ENCODE results near the gene NDUFS5. TPM values are rescaled to one million over a fixed set of nuclear protein-coding genes. Genes with fewer than 3 reads are reported as not detected.
"Not testable (repeated sequence)": the region's sequence is repeated elsewhere in the genome, so short reads cannot be mapped to it uniquely, and the experiment has no call there.

The NDUFS5 gene
- total RNA-seq, 1 donor from 2014 or later, result 337 TPM

DNA sequence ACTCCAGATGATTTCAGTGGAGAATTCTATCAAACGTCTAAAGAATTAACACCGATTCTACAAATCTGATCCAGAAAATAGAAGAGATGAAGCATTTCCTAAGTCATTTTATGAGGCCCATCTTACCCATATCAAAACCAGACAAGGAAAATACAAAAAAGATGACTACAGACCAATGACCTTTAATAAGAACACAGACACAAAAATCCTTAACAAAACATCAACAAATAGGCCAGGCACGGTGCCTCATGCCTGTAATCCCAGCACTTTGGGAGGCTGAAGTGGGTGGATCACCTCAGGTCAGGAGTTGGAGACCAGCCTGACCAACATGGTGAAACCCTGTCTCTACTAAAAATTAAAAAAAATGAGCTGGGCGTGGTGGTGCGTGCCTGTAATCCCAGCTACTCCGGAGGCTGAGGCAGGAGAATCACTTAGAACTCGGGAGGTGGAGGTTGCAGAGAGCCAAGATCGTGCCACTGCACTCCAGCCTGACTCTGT, 29.1 kb downstream of the NDUFS5 start:
- not testable (repeated sequence) for FAIRE-seq; DNase-seq (ENCODE audit: low spot score in 2 of 2)

- FAIRE-seq, result not testable (repeated sequence)
Measured at GRCh38 chr1:39061516-39061915, 35.4 kb downstream of the NDUFS5 start.

DNA sequence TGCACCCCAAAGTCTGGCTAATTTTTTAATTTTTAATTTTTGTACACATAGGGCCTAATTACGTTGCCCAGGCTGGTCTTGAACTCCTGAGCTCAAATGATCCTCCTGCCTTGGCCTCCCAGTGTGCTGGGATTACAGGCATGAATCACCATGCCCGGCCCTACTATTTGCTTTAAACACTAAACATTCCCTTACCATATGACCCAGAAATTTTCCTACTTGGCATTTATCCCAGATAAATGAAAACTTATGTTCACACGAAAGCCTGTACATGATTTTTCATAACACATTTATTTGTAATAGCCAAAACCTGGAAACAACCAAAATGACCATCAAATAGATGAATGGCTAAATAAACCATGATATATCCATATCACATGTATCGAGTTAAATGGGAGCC, 35.8 kb downstream of the NDUFS5 start:
- FAIRE-seq (no peak), DNase-seq (ENCODE audit: low spot score in 2 of 2) (no peak)

More at GRCh38 chr1:39061516-39061915, 35.4 kb downstream of the NDUFS5 start:
- DNase-seq (ENCODE audit: low spot score in 2 of 2), result not testable (repeated sequence)

GRCh38 chr1:39063191-39063590, 37.0 kb downstream of the NDUFS5 start:
- DNase-seq (ENCODE audit: low spot score in 2 of 2) (no peak), FAIRE-seq (no peak)

GRCh38 chr1:39063775-39064174, 37.6 kb downstream of the NDUFS5 start:
- FAIRE-seq (no peak), DNase-seq (ENCODE audit: low spot score in 2 of 2) (no peak)

GRCh38 chr1:39065542-39065941, 39.4 kb downstream of the NDUFS5 start:
- FAIRE-seq (no peak), DNase-seq (ENCODE audit: low spot score in 2 of 2) (no peak)

DNA sequence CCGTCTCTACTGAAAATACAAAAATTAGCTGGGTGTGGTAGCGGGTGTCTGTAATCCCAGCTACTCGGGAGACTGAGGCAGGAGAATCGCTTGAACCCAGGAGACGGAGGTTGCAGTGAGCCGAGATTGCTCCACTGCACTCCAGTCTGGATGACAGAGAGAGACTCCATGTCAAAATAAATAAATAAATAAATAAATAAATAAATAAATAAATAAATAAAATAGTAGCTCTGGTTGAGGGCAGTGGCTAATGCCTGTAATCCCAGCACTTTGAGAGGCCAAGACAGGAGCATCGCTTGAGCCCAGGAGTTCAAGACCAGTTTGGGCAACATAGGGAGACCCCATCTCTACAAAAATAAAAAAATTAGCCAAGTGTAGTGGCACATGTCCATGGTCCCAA, 42.1 kb downstream of the NDUFS5 start:
- FAIRE-seq; DNase-seq (ENCODE audit: low spot score in 2 of 2): not testable (repeated sequence)

DNA sequence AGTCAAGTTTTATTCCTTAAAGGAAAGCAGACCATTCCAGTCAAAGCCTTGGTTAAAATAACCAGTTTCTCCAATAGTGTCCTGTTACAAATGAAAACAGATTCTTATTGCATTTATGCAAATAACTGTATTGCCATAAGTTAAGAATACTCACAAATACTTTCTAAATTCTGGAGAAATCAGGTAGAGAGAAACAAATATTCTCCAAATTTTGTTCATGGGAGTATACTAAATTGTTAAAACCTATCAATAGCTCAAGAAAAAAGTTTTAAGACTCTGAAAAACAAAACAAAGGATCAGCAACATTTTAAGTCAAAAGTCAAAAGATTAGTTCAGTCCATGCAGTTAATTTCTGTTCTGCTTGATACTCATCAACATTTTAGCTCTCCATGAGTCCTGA, 45.4 kb downstream of the NDUFS5 start:
- not testable (repeated sequence) for DNase-seq (ENCODE audit: low spot score in 2 of 2); FAIRE-seq

- FAIRE-seq (no peak), DNase-seq (ENCODE audit: low spot score in 2 of 2) (no peak)
Measured at GRCh38 chr1:39076127-39076798, 50.1 kb downstream of the NDUFS5 start.

- FAIRE-seq (no peak), DNase-seq (ENCODE audit: low spot score in 2 of 2) (no peak)
Measured at GRCh38 chr1:39076799-39077148, 50.6 kb downstream of the NDUFS5 start.

- no peak for FAIRE-seq
- DNase-seq (ENCODE audit: low spot score in 2 of 2), result no peak
Measured at GRCh38 chr1:39080269-39080826, 54.2 kb downstream of the NDUFS5 start.

DNA sequence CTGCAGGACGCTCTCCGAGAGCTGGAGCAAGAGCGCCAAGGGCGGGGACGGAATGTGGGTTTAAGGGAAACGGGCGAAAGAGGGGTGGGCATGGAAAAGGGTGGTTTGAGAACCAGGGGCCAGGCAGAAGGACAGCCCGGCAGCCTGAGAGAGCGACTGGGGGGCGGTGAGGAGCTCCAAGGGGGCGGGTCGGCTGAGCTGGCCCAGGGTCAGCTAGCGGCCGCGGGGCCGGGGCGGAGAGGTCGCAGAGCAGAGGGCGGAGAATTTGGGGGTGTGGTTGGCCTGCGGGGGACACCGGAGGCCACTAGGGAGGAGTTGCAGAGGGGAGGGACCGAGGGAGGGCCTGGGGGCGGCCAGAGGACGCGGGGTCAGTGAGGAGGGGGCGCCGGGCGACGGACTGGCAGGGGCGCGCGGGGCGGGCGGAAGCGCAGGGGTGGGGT, 54.7 kb downstream of the NDUFS5 start:
- no peak for FAIRE-seq
- peak in 1 of 2 donors; percentile 46 for DNase-seq (ENCODE audit: low spot score in 2 of 2)

DNA sequence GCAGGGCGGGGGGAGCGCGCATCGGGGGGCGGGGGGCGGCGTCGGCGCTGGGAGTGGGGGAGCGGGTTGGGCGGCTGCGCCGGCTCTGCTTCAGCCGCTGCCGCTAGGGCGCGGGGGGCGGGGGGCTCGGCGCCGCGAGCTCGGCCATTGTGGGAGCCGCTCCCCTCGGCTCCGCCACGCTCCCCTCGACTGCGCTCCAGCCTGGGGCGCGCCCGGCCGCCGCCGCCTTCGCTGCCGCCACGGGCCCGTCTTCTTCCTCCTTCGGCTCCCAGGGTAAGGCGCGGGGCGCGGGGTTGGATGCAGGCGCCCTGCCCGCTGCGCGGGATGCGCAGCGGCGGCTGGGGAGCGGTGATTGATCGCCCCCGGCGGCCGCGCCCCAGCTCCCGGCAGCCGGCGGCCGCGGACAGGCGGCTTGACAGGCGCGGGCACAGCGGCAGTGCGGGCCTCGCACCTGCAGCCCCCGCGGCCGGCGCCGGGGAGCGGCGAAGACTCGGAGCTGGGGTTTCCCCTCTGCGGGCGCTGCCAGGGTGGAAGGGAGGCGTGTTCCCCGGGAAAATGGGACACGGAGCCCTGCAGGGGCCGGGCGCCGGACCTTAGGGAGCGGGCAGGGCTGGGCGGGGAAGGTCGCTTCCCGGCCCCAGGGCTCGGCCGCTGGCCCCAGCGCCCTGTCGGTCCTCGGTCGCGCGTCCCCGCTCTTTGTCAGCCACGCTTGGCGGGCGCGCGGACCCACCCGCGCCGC, 55.3 kb downstream of the NDUFS5 start:
- FAIRE-seq (no peak), DNase-seq (ENCODE audit: low spot score in 2 of 2) (peak; percentile 55 to 67)

DNA sequence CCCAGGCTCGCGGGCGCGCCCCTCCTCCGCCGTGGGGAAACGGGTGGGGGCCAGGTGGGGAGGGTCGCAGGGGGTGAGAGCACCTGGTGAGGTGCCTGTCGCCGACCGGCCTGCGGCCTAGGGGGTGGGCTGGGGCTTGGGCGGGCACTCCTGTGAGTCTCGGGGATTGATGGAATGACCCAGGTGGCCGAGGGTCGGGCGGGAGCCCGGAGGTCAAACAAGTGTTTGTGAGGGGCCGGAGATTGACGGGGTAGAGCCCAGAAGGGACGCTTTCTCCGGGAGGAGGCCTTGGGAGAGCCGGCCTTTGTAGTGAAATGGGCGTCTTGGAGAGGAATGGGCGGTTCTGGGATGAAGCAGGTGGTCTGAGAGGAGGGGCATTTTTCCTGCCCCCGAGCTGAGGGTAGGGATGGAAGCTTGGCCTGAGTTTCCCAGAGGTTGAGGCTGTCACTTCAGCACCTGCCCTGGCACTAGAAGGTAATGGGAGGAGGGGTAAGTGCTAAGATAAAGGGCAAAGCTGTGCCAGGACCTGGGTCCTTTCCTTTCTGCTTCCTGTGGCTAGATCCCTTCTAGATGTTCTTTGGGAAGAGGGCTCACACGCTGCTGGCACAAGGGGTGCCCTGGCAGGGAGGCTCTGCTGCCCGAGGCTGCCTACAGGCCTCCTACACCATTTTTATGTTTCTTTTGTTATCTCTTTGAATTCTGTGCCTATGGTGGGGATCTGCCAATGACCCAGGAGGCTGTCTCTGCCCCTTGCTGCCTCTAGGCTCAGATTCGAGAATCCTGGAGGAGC, 56.1 kb downstream of the NDUFS5 start:
- peak in 1 of 2 donors; percentile 47 for DNase-seq (ENCODE audit: low spot score in 2 of 2)
- FAIRE-seq, result no peak

DNA sequence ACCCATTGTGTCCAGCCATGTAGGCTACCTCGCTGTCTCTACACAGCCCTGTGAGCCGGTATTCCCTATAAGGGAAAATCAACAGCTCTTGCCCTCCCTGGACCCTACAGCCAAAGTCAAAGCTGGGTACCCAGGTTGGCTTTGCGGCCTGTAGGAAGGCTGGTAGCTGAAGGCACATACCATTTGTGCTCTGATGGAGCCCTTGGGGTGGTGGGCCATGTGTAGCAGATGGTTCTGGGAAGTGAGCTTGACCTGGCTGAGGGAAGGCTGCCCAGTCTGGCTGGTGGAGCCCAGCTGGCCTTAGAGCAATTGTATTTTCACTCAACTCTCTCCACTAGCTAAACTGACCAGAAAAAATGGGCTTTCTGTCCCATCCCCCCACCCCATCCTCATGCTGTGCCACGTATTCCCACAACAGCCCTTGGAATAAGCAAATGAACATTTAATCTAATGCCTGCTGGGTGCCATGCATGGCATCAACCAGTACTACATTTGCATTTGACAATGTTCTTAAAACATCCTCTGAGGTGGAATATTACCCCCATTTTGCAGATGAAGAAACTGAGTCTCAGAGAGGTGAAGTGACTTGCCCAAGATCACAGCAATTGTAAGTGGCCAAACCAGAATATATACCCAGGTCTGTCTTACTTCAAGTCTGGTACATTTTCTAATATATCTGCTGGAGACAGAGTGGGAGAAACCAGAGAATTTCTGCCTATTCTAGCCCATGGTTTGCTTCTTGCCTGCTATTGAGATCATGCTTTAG, 56.8 kb downstream of the NDUFS5 start:
- FAIRE-seq (no peak), DNase-seq (ENCODE audit: low spot score in 2 of 2) (no peak)

DNA sequence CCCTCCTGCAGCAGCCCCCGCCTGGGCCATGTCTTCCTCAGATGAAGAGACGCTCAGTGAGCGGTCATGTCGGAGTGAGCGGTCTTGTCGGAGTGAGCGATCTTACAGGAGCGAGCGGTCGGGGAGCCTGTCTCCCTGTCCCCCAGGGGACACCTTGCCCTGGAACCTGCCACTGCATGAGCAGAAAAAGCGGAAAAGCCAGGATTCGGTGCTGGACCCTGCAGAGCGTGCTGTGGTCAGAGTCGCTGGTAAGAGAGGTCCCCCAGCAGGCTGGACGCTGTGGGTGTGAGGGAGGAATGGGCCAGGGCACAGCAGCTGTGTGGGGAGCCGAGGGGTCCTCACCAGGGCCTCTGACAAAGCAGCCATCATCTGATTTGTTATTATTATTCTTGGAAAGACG, 58.0 kb downstream of the NDUFS5 start:
- FAIRE-seq (no peak), DNase-seq (ENCODE audit: low spot score in 2 of 2) (no peak)
